G401.6 (cell line): ENCODE results near the gene UCP2.

Source experiments
- FAIRE-seq: peaks from 2 replicates; lab custom pipeline; 2012; peaks lifted over from hg19 to GRCh38; lab: Jason Lieb, UNC

The UCP2 gene, protein sequence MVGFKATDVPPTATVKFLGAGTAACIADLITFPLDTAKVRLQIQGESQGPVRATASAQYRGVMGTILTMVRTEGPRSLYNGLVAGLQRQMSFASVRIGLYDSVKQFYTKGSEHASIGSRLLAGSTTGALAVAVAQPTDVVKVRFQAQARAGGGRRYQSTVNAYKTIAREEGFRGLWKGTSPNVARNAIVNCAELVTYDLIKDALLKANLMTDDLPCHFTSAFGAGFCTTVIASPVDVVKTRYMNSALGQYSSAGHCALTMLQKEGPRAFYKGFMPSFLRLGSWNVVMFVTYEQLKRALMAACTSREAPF

DNA sequence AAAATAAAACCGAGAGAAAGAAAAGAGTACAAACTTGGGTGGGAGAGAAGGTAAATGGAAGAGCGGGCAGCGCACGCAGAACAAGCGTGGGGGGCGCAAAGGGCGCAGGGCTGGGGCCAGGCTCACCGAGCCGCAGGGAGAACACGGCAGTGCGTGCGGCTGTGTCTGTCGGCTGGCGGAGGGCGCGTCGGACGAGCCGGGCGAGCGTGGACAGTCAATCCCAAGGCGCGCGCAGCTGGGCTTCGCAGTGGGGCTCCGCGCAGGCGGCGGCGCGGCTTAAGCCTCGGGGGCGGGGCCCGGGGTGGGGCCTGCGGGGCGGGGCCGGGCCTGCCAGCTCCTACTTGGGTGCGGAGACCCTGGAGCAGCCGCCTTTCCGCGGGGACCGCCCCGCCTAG is at the start of gene UCP2:
Gene UCP2 (minus strand): TSS at position 249 of the 395 bp plus-strand sequence. CDS start 4,465 bp downstream, outside the sequence.
- FAIRE-seq = no peak

DNA sequence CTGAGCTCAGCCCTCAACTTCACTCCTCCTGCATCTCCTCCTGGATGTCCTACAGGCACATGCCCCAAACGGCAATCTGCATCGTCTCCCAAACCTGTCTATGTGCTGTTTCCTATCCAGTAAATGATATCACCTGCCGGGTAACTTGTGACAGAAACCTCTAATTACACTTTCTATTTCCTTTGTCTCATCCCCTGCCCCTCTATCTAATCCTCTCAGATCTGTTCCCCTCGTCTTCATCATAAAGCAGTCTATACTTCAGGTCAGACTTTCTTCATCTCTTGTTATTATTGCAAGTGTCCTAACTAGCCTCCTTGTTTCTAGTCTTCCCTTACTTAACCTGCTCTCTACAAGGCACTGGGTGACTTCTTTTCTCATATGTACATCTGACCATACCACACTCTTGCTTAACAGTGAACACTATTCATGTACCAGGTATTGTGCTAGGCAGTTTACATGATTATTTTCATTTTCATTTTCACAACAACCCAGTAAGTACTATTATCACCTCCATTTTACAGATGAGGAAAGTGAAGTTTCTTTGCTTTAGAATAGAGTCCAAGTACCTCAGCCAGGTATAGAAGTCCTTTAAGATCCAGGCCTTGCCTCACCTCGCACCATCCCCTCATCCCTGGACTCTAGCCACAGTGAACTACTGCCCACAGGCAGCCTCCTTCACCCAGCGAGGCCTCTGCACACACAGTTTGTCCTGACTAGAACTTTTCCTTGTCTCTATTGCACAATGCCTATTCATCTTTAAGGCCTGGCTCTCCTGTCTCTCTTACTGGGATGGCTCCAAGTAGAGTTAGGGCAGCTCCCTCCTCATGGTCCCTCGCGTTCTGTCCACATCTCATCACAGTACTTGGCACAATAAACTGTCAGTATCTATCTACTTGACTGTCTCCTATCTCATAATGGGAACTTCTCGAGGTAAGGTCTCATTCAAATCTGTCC is 48.4 kb upstream of the UCP2 start:
- no peak for FAIRE-seq

DNA sequence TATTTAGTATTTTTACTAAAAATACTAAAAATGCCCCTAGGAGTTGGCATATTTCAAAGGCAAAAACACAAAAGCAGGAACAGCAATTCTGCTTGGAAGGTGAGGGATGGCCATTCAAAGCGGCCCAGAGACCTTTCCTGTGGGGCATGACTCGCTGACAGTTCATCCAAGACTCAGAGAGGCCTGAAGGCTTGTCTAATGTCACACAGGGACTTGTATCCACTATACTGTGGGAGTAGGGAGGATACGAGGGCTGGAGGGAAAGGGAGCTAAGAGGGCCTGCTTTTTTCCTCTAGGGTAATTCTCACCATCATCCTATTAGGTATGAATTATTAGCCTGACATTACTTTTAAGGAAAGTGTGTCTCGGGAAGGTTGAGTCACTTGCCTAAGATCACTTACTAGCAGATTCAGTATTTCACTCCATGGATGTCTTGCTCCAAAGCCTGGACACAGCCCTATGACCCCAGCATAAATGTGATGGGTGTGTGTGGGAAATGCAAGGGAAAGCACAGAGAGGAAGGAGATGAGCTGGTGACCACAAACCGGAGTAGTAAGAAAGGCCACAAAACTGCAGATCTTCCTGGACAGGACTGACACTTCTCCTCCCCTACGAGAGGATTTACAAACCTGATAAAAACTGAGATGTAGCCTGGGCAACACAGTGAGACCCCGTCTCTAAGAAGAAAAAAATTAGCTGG is 43.0 kb upstream of the UCP2 start:
- no peak for FAIRE-seq

- no peak for FAIRE-seq
Measured at GRCh38 chr11:74024261-74025029, 41.8 kb upstream of the UCP2 start.

DNA sequence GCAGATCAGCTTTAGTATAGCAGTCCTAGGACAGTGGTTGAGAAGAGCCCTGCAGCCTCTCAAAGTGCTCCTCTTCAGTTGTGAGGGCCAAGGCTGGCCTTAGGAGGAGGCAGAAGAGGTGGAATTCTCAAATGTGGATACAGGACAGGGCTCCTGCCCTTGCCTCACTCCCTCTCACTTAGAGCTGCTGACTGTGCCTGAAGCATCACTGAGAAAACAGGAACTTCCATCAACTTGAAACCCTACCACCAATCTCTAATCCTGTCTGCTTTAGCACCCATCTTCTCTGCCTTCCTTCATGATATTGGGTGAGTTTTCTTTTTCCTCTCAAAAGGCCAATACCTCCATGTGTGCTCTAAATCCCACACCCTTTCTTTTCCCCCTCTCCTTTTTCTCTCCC is 40.6 kb upstream of the UCP2 start:
- no peak for FAIRE-seq

GRCh38 chr11:74022546-74022945 is 39.9 kb upstream of the UCP2 start:
- FAIRE-seq = no peak

GRCh38 chr11:74021998-74022397 is 39.4 kb upstream of the UCP2 start:
- no peak for FAIRE-seq

DNA sequence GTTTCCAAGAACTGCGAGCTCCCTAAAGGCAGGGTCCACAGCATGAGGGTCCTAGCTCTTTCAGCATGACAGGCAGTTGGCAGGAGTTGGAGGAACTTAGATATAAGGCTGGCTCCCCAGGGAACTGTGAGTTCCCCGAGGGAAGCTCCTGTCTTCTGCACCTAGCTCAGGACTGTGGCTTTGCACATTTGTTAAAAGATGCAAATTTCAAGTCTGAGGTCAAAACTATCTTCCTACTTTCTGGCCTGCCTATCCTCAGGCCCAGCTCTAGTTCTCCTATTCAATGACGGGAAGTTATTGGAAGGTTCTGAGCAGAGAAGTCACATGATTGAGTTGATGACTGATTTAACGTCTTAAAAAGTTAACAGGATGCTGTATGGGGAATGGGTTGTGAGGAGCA is 37.9 kb upstream of the UCP2 start:
- FAIRE-seq = no peak

GRCh38 chr11:74019860-74020259 is 37.2 kb upstream of the UCP2 start:
- FAIRE-seq = no peak

GRCh38 chr11:74019104-74019738 is 36.6 kb upstream of the UCP2 start:
- no peak for FAIRE-seq

DNA sequence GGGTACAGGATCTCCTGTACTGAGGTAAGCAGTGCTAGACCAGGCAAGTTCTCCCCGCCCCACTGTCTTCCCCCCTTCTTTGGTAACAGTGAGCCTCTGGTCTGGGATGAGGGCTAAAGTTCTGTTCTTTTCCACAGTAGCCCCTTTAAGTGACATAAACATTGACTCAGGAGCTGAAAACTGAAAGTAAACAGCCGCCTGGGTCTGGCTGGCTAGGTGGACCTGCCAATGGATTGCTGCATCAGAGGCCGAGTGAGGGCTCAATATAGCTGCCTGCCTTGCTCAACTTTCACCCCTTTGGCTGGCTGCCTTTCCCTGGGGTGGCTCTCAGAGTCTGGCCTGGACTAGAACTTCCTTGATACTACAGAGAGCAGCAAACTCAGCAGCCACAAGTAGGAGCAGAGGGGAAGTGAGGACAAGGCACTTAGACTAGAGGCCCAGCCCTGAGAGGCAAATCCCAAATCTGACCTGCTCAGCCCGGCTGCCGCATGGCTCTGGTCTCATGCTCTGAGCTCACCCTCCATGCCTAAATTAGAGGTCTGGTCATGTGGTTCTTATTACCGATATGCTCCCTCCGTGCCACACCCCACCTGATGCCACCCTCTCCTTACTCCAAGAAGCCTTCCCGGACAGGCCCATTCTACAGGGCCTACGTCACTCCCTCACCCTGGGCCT is 35.8 kb upstream of the UCP2 start:
- no peak for FAIRE-seq

- FAIRE-seq = no peak
Measured at GRCh38 chr11:74017631-74018030, 35.0 kb upstream of the UCP2 start.

- FAIRE-seq = no peak
Measured at GRCh38 chr11:74015919-74016684, 33.5 kb upstream of the UCP2 start.

DNA sequence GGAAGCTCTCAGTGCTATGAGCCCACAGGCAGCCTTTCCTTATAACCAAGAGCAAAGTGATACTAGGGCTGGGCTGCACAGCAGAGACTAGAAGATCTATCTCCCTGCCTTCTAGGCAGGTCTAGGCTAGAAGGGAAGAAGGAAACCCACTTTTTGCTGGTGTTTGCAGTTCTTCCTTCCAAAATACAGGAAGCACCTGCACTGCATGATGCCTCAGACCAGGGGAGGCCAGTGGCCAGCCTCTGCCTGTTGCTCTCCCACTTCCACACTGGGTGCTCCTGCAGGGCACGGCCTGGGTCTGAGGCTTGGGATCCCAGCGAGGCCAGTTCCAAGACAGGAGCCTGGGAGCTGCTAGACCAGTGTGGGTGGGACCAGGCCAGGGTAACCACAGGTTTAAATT is 32.2 kb upstream of the UCP2 start:
- FAIRE-seq = no peak

DNA sequence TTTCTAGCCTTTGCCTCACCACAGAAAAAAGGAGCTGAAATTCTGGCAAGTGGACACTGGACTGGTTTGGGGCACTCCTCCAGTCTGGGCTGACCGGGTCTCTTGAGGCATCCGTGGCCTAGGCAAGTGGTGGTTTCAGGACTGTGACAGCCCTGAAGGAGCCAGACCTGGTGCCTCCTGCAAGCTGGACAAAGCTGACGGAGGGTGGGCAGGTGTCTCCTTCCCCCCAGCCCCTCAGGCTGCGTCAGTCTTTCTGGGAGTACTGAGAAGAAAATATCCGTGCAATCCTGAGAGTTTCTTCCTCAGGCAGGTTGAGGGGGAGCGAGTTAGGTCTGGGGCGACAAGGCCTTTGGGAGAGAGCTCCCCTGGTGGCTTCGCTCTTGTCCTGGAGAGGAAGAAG is 30.5 kb upstream of the UCP2 start:
- FAIRE-seq = no peak

DNA sequence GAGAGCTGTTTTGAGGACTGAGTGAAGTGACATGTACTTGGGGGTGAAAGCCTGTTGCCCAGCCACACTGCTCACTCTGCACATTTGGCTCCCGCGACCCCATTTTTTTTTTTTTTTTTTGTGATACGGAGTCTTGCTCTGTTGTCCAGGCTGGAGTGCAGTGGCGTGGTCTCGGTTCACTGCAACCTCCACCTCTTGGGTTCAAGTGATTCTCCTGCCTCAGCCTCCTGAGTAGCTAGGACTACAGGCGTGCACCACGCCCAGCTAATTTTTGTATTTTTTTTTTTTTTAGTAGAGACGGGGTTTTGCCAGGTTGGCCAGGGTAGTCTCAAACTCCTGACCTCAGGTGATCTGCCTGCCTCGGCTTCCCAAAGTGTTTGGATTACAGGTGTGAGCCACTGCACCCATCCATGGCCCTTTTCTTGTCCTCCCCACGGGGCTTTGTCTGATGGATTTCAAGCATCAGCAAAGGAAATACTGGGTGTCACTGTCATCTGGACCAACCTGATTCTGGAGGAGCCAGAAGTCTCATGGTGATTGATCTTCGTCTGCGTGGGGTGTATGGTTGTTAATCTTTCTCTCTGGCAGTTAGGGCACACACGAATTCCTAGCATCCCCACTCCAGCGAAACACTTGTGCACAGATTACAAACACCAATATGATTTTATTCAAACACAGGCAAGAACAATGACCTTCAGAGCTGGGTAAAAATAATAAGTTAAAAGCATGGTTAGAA is 29.6 kb upstream of the UCP2 start:
- FAIRE-seq = no peak

- no peak for FAIRE-seq
Measured at GRCh38 chr11:74011360-74012073, 28.9 kb upstream of the UCP2 start.
